Activated CD4-positive, CD25-positive, alpha-beta regulatory T cell (primary cell): ENCODE measurements around the gene LKAAEAR1.
A peak's percentile ranks its signal among the peaks of the same experiment; 100 is the strongest.

Experiments
- DNase-seq, 4 experiments: peaks; one replicate each; lab custom pipeline; 2025; lab: John Stamatoyannopoulos, UW

LKAAEAR1 gene

DNA sequence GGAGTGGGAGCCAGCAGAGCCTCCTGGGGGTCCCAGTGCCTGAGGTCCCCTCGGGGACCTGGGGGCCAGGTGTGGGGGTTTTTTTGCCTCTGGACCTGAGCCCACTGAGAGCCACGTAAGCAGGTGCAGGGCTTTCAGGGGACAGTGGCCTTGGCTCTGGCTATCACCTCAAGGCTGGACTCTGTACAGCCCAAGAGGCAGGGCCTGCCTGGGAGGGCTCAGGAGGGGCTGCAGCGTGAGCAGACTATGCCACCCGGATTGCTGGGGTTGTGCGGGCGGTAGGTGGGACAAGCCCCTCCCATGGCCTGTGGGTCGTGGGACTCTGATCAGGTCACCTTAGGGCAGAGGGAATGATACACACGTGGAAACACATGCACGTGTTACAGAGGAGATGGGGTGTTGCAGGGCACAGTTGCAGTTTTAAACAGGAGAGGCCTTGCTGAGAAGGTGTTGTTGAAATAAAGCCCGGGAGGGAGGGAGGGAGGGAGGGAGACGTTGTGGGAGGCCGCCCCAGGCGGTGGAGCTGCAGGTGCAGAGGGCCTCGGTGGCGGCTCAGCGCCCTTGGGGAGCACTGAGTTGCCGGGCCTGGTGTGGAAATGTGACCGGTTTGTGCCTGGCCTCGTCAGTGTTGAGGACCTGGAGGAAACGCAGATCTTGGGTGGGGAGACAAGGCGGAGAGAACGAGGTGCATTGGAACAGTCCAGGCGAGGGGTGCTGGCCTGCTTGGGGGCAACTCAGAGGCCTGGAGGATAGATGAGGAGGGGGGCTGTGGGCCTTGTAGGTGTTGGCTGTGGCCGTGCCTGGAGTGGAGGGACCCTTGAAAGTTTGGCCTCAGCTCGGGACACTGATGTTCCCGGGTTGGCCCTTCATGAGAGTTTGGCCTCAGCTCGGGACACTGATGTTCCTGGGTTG lies 18.9 kb downstream of the LKAAEAR1 start:
- no peak for DNase-seq

DNA sequence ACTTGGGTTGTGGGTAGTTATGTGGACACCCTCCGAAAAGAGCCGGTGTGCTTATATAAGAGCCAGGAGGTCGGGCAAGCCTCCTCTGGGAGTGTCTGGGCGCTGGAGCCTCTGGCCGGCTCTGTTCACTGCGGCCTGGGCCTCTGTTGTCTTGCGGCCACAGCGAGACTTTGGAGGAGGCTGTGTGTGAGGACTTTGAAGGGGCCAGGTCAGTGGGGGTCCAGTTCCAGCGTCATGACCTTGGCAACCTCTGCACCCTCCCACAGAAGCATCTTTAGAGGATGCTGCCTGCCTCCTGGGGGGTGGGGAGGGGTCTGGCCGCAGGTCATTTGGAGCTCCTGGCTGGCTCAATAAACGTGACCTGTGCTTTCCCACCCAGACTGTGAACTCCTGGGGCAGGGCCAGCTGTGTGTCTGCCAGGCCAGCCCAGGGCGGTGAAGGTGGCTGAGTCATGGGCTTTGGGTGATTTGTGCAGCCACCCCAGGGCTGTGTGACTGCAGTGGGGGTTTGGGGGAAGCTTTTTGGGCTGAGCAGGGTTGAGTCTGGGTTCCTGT lies 20.0 kb downstream of the LKAAEAR1 start:
- no peak for DNase-seq

DNA sequence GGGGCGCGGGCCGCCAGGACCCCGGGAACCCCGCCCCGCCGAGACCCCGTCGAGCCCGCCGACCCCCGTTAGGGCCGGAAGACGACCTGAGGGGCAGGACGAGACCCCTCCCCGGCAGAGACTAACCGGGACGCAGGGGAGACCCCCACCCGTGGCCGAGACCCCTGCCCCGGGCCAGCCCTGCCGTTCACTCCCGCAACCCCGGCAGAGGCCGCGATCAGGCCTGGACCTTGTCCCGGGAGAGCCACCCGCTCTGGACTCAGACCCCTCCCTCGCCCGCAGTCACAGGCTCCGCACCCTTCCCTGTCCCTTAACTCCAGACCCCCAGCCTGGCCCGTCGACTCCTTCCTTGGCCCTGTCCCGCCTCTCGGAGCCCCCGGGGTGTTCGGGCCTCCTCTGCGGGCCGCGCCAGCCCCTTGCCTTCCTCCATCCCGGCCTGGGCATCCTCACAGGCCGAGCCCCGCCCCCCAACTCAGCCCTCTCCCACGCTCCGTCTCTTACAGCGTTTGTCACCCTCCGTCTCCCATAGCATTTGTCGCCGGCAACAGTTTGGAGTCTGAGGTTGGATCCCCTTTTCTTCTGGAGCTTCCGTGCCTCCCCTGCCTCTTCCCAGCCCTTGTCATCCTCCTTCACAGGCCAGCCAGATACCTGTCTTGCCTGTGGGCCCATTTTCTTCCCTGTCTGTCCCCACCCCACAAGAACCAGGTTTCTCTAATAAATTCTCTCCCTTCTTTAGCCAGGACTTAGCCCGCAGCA lies 20.6 kb downstream of the LKAAEAR1 start:
- DNase-seq, result no peak

DNA sequence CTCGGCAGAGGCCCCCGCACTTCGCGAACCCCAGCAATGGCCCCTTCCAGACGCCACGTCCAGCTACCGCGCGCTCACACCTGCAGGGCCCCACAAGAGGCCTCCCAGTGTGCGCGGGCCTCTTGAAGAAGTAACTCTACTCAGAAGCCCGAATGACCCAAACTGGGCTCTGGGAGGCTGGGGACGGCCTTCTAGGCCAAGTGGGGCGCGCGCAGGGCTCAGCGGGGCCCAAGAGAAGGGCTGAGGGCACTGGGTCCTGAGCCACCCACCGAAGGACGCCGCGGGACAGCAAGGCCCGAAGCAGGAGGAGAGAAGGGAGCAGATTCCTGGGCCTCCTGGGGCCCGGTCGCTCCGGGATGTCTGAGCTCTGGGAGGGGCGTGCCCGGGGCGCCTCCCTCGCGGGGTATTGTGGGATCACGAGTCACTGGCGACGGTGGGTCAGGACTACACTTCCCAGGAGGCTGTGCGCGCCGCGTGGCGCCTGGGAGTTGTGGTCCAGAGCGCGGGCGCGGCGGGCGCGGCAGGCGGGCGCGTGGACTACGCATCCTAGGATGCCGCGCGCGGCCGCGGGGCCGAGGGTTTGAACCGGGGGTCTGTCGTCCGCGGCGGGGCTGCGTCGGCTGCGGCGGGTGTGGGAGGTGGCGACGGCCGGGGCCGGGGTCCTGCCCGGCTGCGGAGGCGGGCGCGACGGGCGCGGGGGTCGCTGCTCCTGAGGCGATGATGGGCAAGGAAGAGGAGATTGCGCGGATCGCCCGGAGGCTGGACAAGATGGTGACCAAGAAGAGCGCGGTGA lies 21.4 kb downstream of the LKAAEAR1 start, which contains the start of gene TCEA2:
TCEA2 (plus strand) TSS at position 603 of the 793 bp plus-strand sequence; CDS start at position 718, 115 bp downstream.
- peak; percentile 89 to 92 (median 90) for DNase-seq

DNA sequence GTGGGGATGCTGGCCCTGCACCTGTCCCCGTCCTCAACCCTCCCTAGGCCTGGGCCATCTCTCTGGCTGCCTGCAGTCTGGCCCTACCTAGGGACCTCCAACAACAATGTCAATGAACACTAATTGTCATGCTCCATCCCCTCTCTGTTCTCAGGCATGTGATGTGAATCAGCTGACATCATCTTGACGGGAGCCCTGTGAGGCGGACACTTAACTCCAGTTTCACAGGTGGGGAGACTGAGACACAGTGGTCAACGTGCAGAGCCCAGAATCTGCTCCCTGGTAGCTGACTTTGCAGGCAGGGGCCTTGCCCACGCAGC lies 22.0 kb downstream of the LKAAEAR1 start:
- DNase-seq, result no peak

DNA sequence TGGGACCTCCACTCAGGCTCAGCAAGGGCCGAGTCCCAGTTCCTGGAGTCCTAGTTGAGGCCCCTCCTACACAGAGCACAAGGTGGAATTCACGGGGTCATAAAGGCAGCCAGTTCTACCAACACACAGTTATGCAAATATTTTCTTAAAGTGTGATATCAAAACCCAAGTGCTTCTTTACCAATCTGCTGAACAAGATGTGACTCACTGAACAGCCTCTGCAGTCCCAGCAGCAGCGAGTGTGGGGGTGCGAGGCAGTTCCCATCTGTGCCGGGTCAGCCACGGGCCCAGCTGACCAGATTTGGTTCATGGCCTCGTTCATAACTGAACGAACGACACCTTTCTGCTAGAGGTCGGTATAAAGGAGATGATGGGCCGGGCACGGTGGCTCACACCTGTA lies 25.7 kb downstream of the LKAAEAR1 start:
- DNase-seq, result no peak

DNA sequence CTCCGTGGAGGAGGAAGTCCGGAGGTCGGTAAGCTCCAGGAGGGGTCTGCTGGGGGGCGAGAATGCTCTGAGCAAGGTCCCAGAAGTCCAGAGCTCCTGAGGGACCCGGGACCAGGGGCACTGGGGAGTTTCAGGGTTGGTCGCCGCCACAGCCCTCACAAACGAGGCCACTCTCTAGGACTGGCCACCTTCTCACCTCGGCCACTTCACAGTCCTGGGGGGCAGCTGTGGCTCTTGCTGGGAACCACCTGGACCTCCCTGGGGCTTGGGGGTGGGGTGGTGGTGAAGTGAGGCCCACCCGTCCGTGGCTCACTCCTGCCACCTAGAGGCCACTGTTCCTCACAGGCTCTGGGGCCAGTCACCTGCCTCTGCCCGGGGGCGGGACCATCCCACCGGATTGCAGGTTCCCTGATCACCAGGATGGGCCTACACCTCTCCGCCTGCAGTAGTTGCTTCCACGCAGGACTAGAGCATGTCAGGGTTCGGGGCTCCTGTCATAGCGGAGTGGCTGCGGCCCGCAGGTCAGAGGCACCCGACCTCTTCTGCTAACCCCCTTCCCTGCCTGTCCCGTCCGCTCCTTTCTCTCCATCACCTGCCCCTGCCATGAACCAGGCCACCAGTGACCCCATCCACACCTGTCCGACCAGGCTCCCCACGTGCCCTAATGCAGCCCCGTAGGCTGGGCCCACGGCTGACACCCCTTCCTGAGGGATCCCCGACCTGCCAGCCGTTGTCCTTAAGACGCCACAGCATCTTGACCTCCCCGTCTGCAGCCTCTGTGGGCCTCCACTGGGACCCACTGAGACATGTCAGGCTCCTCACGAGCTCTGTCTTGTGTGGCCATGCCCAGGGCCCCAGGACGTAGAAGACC lies 26.3 kb downstream of the LKAAEAR1 start:
- peak; percentile 62 to 76 (median 70) for DNase-seq

DNA sequence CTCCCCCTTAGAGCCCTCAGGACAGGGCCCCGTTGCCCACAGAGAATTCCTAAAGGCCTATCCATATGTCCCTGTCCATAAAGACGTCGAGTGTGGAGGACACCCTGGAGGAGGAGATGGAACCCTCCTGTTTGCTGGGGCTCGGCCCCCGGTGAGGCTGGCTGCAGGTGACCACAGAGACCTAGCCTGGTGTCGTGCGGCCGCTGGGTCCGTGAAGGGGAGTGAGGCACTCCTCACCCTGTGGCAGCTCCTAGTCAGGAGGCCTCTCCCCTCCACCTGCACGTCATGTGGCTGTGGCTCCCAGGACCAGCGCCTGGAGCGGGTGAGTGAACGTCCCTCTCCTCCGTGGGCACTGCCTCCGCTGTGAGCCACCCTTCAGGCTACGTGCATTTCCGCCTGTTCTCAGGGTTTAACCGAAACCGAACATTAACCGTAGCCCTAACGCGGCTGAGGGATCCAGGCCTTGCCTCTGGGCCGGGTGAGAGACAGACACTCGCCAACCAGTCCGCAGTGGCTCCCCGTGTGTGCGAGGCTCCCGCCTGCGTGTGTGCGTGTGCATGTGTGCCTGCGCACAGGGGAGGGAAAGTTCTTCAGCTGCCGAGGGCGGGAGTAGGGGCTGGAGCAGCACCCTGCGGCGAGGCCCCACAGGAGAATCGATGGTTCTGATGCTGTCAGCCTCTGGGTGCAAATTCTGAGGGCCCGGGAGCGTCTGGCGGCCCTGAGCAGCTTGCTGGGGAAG lies 27.1 kb downstream of the LKAAEAR1 start:
- no peak for DNase-seq

DNA sequence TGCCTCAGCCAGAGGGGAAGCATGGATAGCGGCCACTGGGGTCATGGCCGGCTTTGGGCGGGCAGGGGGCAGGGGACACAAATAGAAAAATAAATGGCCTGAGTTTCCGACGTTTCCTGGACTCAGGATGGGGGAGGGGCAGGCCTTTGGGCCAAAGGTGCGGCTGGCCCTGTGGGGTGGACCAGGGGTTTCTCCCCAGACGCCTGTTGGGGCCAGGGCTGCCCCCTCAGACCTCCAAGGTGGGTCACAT lies 27.6 kb downstream of the LKAAEAR1 start:
- no peak for DNase-seq

DNA sequence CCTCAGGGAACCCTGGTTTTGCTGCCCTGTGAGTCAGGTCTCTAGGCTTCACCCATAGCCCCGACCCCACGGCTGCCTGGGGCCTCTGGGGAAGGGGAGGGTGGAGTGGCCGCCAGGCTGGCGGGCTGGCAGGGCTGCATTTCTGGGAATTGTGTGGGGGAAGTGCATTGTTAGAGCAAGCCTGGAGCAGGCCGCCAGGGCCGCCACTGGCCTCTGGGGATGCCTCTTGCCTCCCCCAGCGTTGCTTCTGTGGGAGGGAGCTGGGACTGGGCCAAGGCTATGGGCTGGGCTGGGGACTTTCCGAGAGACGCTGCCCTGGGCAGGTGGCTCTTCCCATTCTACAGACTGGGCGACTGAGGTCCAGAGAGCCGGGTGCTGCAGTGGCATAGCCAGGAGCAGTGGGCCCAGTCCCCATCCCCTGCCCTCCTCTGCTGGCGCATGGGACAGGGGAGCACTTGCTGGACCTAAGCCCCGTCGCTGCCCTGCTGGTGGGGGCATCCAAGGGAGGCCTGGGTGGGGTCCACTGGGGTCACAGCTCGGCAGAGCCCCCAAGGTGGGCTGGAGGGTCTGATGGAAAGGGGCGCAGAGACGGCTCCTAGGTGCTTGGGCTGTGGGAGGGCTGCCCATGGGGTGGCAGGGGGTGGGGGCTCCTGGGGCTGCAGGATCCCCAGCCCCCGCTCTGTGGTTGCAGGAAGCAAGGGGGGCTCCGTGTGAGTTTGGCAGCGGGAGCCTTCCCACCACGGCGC lies 28.1 kb downstream of the LKAAEAR1 start:
- DNase-seq, result no peak

DNA sequence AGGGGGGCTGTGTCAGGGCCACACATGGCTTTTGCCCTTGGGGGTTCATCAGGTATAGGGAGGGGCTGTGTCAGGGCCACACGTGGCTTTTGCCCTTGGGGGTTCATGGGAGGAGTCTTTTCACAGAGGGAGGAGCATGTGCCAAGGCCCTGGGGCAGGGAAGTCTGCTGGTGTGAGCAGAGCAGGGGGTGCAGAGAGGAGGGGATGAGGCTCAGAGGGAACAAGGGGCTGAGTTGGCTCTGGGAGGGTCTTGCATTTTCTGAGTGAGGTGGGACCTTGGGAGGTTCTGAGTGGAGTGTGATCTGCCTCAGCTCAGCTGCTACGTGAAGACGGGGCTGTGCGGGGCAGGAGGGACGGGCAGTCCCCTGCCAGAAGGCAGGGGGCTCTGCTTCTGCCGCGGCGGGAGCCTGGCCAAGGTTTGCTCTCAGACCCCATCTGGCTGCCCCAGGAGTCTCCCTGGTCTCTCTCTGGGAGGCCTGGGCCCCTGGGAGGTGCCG lies 28.8 kb downstream of the LKAAEAR1 start:
- no peak for DNase-seq

DNA sequence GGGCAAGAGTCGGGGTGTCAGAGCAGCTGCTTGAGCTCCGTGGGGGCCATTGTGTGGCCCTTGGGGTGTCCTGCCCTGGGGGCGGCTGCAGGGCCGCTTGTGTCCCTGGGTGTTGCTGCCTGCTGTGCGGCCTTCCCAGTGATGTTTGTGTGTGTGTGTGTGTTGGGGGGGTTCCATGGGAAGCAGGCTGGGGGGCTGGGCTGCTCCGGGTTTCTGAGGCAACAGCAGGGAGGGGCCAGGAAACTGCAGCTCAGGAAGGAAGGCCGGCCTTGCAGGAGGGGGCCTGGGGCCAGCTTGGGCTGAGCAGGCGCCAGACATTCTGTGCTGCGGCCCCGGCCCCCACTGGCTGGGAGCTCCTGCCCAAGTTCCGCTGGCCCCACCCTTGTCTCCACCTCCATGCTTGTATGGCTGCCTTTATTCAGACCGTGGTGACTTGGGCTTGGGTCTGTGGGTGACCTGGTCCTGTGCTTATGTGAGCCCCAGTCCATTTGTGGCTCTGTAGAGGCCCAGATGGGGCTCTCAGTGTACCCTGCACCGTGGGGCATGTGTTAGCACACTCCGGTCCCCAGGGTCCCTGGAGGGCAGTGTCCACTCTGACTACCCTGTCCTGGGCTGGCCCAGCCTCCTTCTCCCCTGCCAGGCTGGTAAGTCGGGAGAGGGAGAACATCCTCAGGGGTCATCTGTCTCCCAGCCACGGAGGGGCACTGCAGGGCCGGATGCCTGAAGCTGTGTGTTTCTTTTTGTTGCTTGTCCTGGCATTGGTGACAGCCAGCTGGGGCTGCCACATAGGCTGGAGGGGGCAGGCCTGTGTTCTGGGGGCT lies 30.1 kb downstream of the LKAAEAR1 start:
- DNase-seq, result no peak

DNA sequence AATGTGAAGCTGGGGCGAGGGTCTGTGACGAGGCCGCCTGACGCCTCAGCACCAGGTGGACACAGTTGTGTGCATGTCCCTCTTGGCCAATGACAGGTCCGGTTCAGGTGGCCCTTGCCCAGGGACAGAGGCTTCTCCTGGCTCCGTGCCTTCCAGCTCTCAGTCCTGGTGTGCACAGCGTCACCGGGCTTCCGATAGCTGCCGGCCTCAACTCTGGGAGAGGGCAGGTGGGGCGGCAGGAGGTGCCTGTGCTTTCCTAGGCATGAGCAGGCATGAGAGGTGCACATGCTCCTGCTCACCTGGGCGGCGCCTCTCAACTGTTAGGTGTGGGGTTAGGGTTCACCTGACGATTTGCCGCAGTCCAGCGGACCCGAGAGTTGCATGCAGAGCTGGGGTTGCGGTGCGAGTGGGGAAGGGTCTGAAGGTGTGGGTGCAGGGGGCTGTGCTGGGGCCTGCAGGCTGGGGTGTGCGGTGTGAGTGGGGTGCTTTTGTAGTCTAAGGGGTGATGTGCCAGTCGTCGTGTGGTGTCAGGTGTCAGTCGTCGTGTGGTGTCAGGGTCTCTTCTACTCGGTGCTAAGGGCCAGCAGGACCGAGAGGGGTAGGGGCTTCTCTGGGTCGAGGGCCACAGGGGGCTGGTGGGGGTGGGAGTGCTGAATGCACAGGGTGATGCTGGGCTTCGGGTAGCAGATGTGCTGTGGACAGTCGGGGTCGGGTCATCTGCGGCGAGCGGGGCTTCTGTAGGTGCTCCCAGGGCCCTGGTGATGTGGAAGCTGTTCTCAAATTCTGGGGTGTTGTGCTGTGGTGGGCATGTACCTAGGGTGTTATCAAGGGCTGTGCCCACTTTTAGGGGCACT lies 31.0 kb downstream of the LKAAEAR1 start:
- no peak for DNase-seq

DNA sequence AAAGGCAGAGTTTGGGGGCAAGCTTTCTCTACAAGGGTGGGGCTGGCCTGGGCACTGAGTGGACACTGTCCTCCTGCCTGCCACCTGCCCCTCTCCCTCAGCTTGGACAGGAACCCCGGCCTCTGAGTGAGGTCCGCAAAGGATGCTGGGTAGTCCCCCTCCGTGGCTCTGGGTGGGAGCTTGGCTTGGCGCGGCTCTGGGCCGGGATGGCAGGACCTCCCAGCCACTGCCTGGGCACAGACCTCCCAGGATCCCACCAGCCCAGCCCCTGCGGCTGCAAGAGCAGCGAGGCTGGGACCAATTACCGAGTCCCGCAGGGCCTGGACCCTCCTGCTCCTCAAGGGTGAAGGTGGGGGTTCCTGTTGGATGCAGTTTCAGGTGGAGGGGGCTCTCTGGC lies 31.9 kb downstream of the LKAAEAR1 start:
- no peak for DNase-seq

DNA sequence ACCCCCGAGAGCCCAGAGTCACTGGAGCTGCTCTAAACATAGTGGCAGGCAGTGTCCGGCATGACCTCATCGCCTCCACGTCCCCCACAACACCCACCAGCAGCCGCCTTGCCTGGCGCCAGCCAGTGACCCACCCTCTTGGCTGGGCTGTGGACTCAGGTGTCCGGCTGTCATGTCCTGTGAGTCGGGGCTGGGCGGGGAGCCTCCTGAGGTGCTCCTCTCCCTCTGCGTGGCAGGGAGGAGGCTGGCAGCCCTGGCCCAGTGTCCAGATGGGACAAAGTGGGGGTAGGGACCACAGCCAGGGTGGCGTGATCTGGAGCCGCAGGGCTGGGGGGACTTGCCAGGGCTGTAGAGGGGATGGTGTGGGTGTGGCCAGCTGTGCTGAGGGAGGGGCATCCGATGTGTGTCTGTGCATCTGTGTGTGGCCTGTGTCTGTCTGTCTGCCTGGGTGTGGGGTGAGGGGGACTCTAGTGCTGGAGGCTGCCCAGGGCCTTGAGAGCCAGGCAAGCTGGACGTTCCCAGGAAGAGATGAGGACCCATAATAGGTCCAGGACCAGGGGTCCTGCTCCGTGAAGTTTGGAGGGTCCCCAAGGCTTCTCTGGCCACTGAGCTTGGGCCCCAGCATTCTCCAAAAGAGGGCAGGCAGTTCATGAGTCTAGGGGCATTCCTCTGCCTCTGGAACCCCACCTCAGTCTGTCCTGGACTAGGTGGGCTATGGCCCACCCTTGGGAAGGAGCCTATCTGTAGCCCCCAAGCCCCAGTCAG lies 32.5 kb downstream of the LKAAEAR1 start:
- no peak for DNase-seq

DNA sequence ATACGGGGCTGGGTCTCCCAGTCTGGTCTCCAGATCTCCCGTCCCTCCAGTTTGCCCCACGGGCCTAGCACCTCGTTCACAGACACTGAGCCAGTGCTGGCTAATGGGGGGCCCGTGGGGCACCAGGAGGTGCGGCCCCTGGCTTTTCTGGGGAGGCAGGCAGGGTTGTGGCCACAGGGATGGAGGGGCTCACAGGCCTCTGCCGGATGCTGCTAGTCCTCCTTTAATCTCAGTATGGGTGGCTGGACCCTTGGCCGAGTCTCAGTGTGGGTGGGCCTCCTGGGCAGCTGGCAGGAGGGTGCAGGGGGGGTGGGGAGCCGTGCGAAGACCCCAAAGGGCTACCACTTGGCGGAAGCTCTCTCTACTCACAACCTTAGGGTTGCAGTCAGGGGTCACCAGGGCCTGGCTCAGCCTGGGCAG lies 33.2 kb downstream of the LKAAEAR1 start:
- DNase-seq, result no peak
